Spinal cord (tissue), 10 donors: ENCODE results near the gene SORCS1. TPM values are rescaled to one million over a fixed set of nuclear protein-coding genes. Genes with fewer than 3 reads are reported as not detected.

Experiments
- DNase-seq, 6 donors: peaks; one replicate each; pipeline versions ENCODE4 v3.0.0 to v3.0.0-alpha.2; 2013 to 2015; ENCODE audit warnings: low spot score in 6 of 6, low read depth in 4 of 6
- H3K27ac ChIP-seq: one replicate; pipeline ENCODE4 v1.5.1; 2013; ENCODE audit warnings: low read depth, low read length, control low read depth
- H3K27me3 ChIP-seq: one replicate; pipeline ENCODE4 v1.6.1; 2013; ENCODE audit warnings: low read length; ENCODE audit not compliant: control insufficient read depth, insufficient read depth
- H3K36me3 ChIP-seq: one replicate; pipeline ENCODE4 v1.6.1; 2013; ENCODE audit warnings: low read length; ENCODE audit not compliant: control insufficient read depth, insufficient read depth
- H3K4me1 ChIP-seq: one replicate; pipeline ENCODE4 v1.6.1; 2013; ENCODE audit warnings: low read length; ENCODE audit not compliant: control insufficient read depth, insufficient read depth
- H3K4me3 ChIP-seq: one replicate; pipeline ENCODE4 v1.5.1; 2013; ENCODE audit warnings: low read depth, low read length, control low read depth
- H3K9me3 ChIP-seq: one replicate; pipeline ENCODE4 v1.6.1; 2013; ENCODE audit warnings: low read length; ENCODE audit not compliant: control insufficient read depth, insufficient read depth
- WGBS: methylation state at CpG from one replicate; pipeline ENCODE4 v1.1.5; 2013; ENCODE audit warnings: missing lambda C conversion rate; ENCODE audit not compliant: insufficient coverage; 5-methylcytosine and 5-hydroxymethylcytosine counted together
- polyA plus RNA-seq, 2 donors: library from polyadenylated mRNA; unstranded; fragments of 120-200 nt; gene quantifications; one replicate each; pipeline ENCODE4 v1.2.1, GENCODE V29; 2013; ENCODE audit not compliant: insufficient read length in 2 of 2
- total RNA-seq, 2 donors: library from RNA; depleted of rRNA in 1 of 2; stranded (reverse); fragments of 120-200 nt in 1 of 2; fragments of >200 nt in 1 of 2; gene quantifications; one replicate each; pipeline versions ENCODE4 v1.2.3 to v1.2.4, GENCODE V29; 2013 to 2014
- donor health status: healthy.

SORCS1 gene
- total and polyA plus RNA-seq, 4 donors, result 11.4 to 38.0 (median 19.3) TPM

GRCh38 chr10:106771154-106771553, 393.4 kb downstream of the SORCS1 start:
- WGBS, result 78% methylated on average over 1 of the region's 2 CpGs
- no peak overlapping the region for H3K27ac ChIP-seq

DNA sequence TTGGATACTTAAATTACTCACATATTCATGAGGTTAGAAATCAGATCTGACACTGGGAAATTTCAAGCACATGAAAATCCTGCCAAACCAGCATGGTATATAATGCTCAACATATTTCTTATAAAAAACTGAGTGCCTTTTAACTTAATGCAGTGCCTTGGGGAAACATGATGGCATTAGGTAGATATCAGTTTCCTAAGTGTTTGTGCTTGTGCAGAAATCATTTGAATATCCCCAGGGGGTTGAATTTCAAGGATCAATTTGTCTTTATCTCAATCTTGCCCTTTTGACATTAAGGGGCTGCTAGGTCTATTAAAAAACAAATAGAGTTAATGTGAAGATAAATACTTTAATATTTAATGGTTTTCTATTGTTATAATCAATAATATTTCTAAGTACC, 396.3 kb downstream of the SORCS1 start:
- Histone ChIP-seq H3K36me3 (no peaks in the 10 kb centered on the region), H3K9me3 (no peaks in the 10 kb centered on the region), H3K4me1 (no peaks in the 10 kb centered on the region), H3K27ac (no peak overlapping the region), H3K4me3 (no peak overlapping the region), H3K27me3 (no peaks in the 10 kb centered on the region)
- no peak for DNase-seq

More at GRCh38 chr10:106771154-106771553, 393.4 kb downstream of the SORCS1 start:
- no peak overlapping the region for H3K4me3 ChIP-seq
- DNase-seq, result peak in 2 of 6 donors; percentile 71 to 80
- no peaks in the 10 kb centered on the region for H3K4me1 ChIP-seq
- no peaks in the 10 kb centered on the region for H3K27me3 ChIP-seq
- H3K36me3 ChIP-seq, result no peaks in the 10 kb centered on the region
- no peaks in the 10 kb centered on the region for H3K9me3 ChIP-seq

- WGBS, result 48% methylated on average over 7 of the region's 7 CpGs
- H3K4me3 ChIP-seq, result no peak overlapping the region
- no peak overlapping the region for H3K27ac ChIP-seq
Observed at GRCh38 chr10:106765928-106766327, 398.6 kb downstream of the SORCS1 start.

GRCh38 chr10:106765241-106765754, 399.2 kb downstream of the SORCS1 start:
- Histone ChIP-seq H3K27me3 (no peaks in the 10 kb centered on the region), H3K36me3 (no peaks in the 10 kb centered on the region), H3K4me3 (no peak overlapping the region), H3K4me1 (no peaks in the 10 kb centered on the region), H3K27ac (no peak overlapping the region), H3K9me3 (no peaks in the 10 kb centered on the region)
- WGBS, result 75% methylated on average over 1 of the region's 1 CpG
- peak in 1 of 6 donors; percentile 74 for DNase-seq

More at GRCh38 chr10:106765928-106766327, 398.6 kb downstream of the SORCS1 start:
- Histone ChIP-seq H3K4me1 (no peaks in the 10 kb centered on the region), H3K9me3 (no peaks in the 10 kb centered on the region), H3K27me3 (no peaks in the 10 kb centered on the region), H3K36me3 (no peaks in the 10 kb centered on the region)
- DNase-seq, result no peak

DNA sequence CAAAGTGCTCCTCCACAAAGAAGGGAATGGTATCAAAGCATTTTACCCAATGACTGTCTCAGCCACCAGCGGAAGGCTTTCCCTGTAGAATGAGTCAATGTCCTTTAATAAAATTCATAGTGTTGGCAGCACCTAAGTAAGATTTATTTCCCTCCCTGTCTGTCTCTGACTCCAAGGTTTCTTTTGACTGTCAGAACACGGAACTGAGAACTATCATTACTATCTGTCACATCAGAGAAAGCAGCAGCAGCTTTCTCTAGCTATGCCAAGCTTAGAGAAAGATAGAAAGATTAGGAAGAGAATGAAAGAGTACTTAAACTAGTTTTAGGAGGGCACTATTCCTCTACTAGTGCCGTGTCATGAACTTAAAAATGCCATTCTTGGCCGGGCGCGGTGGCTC, 400.1 kb downstream of the SORCS1 start:
- Histone ChIP-seq H3K27me3 (no peaks in the 10 kb centered on the region), H3K4me3 (no peak overlapping the region), H3K4me1 (no peaks in the 10 kb centered on the region), H3K27ac (no peak overlapping the region), H3K36me3 (no peaks in the 10 kb centered on the region), H3K9me3 (no peaks in the 10 kb centered on the region)
- WGBS, result 84% methylated on average over 4 of the region's 6 CpGs
- no peak for DNase-seq

DNA sequence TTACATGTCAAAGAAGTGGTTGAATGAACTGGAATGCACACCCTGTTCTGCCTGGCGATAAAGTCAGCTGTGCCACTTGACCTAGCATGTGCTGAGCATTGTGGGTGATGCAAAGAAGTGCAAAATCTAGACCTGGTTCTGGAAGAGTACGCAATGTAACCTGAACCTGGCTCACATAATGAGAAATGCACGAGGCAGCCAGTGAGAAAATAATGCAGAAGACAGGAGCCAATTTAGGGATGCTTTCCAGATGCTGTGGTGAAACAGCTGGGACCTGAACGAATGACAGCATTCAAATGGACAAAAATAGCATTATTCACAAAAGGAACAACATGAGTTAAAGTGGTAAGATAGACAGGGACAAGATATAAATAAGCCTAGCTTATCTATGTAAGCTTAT, 402.6 kb downstream of the SORCS1 start:
- WGBS, result 87% methylated on average over 3 of the region's 4 CpGs

GRCh38 chr10:106757521-106757920, 407.0 kb downstream of the SORCS1 start:
- WGBS, result no CpG with 5 or more reads among the region's 3 CpGs
- H3K4me1 ChIP-seq, result no peaks in the 10 kb centered on the region
- H3K27ac ChIP-seq, result no peak overlapping the region
- H3K27me3 ChIP-seq, result no peaks in the 10 kb centered on the region
- no peak overlapping the region for H3K4me3 ChIP-seq
- DNase-seq, result no peak
- H3K36me3 ChIP-seq, result no peaks in the 10 kb centered on the region
- H3K9me3 ChIP-seq, result no peaks in the 10 kb centered on the region

More for the DNA sequence above, 402.6 kb downstream of the SORCS1 start:
- Histone ChIP-seq H3K9me3 (no peaks in the 10 kb centered on the region), H3K4me1 (no peaks in the 10 kb centered on the region), H3K27me3 (no peaks in the 10 kb centered on the region), H3K4me3 (no peak overlapping the region), H3K27ac (no peak overlapping the region), H3K36me3 (no peaks in the 10 kb centered on the region)
- no peak for DNase-seq

GRCh38 chr10:106751091-106751490, 413.4 kb downstream of the SORCS1 start:
- H3K9me3 ChIP-seq, result no peaks in the 10 kb centered on the region
- H3K4me3 ChIP-seq, result no peak overlapping the region
- no CpG with 5 or more reads among the region's 5 CpGs for WGBS
- no peak overlapping the region for H3K27ac ChIP-seq
- H3K4me1 ChIP-seq, result no peaks in the 10 kb centered on the region
- H3K27me3 ChIP-seq, result no peaks in the 10 kb centered on the region
- no peaks in the 10 kb centered on the region for H3K36me3 ChIP-seq
- no peak for DNase-seq

- Histone ChIP-seq H3K36me3 (no peaks in the 10 kb centered on the region), H3K27ac (no peak overlapping the region), H3K9me3 (no peaks in the 10 kb centered on the region), H3K4me3 (no peak overlapping the region), H3K4me1 (no peaks in the 10 kb centered on the region), H3K27me3 (no peaks in the 10 kb centered on the region)
- no peak for DNase-seq
- WGBS, result no CpG with 5 or more reads among the region's 1 CpG
Observed at GRCh38 chr10:106746868-106747267, 417.6 kb downstream of the SORCS1 start.

- H3K4me1 ChIP-seq, result no peaks in the 10 kb centered on the region
- no peak for DNase-seq
- H3K27ac ChIP-seq, result no peak overlapping the region
- H3K9me3 ChIP-seq, result no peaks in the 10 kb centered on the region
- WGBS, result no CpG with 5 or more reads among the region's 4 CpGs
- no peaks in the 10 kb centered on the region for H3K27me3 ChIP-seq
- no peak overlapping the region for H3K4me3 ChIP-seq
- H3K36me3 ChIP-seq, result no peaks in the 10 kb centered on the region
Observed at GRCh38 chr10:106741006-106741530, 423.4 kb downstream of the SORCS1 start.
